ENCODE results near the gene EME2. TPM values are rescaled to one million over a fixed set of nuclear protein-coding genes. Genes with fewer than 3 reads are reported as not detected.
"Not testable (repeated sequence)": the region's sequence is repeated elsewhere in the genome, so short reads cannot be mapped to it uniquely, and the experiment has no call there.

EME2 gene, protein sequence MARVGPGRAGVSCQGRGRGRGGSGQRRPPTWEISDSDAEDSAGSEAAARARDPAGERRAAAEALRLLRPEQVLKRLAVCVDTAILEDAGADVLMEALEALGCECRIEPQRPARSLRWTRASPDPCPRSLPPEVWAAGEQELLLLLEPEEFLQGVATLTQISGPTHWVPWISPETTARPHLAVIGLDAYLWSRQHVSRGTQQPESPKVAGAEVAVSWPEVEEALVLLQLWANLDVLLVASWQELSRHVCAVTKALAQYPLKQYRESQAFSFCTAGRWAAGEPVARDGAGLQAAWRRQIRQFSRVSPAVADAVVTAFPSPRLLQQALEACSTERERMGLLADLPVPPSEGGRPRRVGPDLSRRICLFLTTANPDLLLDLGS
- 10 to 100 TPM; 34.8 to 55.0 TPM for total RNA-seq

DNA sequence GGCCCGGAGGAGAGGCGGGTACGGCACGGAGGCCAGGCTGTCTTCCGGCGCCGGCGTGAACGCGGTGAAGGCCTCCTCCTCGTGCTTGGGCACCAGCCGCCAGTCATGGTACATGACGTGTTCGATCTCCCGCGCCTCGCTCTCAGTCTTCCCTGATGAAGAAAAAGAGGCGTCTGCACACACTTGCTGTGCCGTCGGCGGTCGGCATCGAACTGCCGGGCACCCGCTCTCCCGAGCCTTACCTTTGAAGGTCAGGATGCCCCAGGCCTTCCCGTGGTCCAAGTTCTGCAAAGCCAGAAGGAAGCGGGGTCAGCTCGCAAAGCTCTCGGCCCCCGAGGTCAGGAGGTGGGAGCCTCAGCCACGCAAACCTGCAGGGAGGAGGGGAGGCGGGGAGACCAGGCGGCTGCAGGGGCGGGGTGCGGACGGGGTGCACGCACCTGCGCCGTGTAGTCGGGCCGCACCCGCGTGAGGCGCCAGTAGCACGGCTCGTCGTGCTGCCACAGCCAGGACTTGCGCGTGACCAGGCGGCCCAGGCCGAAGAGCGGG, at the start of gene EME2:
TSS of gene EME2 (plus strand) at position 449 of the 546 bp plus-strand sequence. CDS start 418 bp downstream, outside the sequence.
- H3K4me3 Mint-ChIP-seq = peak within 1 kb of the TSS; percentile 96
- ATAC-seq = peak; percentile 5 to 37
- H3K27ac Mint-ChIP-seq = peak within 1 kb of the TSS; percentile 94 to 95
- H3K27me3 Mint-ChIP-seq = no peaks in the 10 kb centered on the region
- peaks cover 6% of the 10 kb centered on the region for H3K36me3 Mint-ChIP-seq
- no peaks in the 10 kb centered on the region for H3K9me3 Mint-ChIP-seq
- peaks cover 11 to 12% of the 10 kb centered on the region in 2 donors for H3K4me1 Mint-ChIP-seq (ENCODE audit: low read depth in 2 of 2)
- no peak for DNase-seq (ENCODE audit: low spot score)

DNA sequence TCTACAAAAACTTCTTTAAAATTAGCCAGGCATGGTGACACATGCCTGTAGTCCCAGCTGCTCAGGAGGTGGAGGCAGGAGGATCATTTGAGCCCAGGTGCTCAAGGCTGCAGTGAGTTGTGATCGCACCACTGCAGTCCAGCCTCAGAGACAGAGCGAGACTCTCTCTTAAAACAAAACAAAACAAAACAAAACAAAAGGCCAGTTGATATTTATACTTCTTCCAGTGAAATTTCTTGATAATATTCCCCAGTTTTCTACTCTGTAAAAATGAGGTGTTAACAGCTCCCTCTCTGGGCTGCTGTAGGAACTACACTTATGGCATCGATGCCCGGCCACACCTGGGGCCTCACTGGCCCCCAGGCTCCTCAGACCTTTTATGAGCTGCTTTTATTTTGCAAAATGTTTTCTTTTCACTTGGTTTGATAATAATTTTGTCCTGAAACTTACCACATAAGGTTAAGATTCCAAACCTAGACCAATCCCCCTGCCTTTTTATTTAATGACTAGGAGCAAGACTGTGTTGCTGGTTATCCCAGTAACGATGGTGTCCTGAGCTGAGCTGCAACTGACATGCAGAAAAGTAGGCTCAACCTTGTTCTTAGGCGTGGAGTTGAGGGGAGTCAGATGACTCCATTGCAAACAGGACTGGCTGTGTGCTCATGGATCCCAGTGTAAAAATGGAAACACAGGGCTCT, 49.0 kb upstream of the EME2 start:
- DNase-seq (ENCODE audit: low spot score) (no peak), ATAC-seq (no peak)
- Mint-ChIP-seq H3K27me3 (no peaks in the 10 kb centered on the region), H3K4me1 (ENCODE audit: low read depth in 2 of 2) (peaks cover 29 to 36% of the 10 kb centered on the region in 2 donors), H3K27ac (peak overlapping the region in 1 of 2 donors; percentile 58), H3K36me3 (no peaks in the 10 kb centered on the region), H3K9me3 (no peaks in the 10 kb centered on the region), H3K4me3 (peak overlapping the region; percentile 26)

DNA sequence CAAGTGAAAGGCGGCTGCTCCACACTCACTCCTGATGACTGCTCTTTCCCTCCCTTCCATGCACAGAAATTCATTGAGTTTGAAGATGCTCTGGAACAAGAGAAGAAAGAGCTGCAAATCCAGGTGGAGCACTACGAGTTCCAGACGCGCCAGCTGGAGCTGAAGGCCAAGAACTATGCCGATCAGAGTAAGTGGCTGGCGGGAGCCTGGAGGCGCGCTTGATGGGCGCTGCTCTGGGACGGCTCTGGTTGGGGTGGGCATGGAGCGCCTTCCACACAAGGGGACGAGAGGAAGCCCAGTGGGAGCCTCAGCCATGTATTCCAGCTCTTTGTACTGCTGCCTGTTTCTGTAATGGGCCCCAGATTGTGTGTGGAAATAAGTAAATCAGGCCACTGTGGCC, 48.1 kb upstream of the EME2 start:
- Mint-ChIP-seq H3K27me3 (no peaks in the 10 kb centered on the region), H3K9me3 (no peaks in the 10 kb centered on the region), H3K27ac (no peak overlapping the region), H3K36me3 (no peaks in the 10 kb centered on the region), H3K4me1 (ENCODE audit: low read depth in 2 of 2) (peaks cover 24 to 30% of the 10 kb centered on the region in 2 donors), H3K4me3 (no peak overlapping the region)
- no peak for ATAC-seq
- no peak for DNase-seq (ENCODE audit: low spot score)

DNA sequence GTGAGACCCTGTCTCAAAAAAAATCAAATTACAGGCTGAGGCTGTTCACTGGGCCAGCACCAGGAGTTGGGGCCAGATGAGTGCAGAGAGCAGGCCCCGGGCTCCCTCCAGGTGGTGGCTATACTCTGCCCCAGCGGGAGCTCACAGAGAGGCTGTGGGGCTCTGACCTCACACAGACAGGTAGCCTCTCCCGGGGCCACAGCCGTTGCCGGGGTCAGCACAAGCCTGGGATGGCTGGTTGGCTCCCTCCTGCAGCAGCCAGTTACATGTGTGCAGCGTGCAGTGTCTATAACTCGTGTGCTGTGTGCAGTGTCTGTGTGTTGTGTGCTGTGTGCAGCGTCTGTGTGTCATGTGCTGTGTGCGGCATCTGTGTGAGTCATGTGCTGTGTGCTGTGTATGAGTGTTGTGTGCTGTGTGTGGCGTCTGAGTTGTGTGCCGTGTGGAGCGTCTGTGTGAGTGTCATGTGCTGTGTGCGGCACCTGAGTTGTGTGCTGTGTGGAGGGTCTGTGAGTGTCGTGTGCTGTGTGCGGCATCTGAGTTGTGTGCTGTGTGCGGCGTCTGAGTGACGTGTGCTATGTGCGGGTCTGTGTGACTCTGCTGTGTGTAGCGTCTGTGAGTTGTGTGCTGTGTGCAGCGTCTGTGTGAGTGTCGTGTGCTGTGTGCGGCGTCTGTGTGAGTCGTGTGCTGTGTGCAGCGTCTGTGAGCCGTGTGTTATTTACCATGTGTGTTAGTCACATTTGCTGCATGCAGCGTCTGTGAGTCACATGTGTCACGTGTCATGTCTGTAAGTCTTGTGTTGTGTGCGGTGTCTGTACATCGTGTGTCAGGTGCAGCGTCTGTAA, 45.7 kb upstream of the EME2 start:
- H3K36me3 Mint-ChIP-seq = no peaks in the 10 kb centered on the region
- H3K27ac Mint-ChIP-seq = no peak overlapping the region
- H3K4me1 Mint-ChIP-seq (ENCODE audit: low read depth in 2 of 2) = peaks cover 18 to 20% of the 10 kb centered on the region in 2 donors
- no peak for DNase-seq (ENCODE audit: low spot score)
- H3K9me3 Mint-ChIP-seq = no peaks in the 10 kb centered on the region
- no peak overlapping the region for H3K4me3 Mint-ChIP-seq
- no peak for ATAC-seq
- no peaks in the 10 kb centered on the region for H3K27me3 Mint-ChIP-seq

DNA sequence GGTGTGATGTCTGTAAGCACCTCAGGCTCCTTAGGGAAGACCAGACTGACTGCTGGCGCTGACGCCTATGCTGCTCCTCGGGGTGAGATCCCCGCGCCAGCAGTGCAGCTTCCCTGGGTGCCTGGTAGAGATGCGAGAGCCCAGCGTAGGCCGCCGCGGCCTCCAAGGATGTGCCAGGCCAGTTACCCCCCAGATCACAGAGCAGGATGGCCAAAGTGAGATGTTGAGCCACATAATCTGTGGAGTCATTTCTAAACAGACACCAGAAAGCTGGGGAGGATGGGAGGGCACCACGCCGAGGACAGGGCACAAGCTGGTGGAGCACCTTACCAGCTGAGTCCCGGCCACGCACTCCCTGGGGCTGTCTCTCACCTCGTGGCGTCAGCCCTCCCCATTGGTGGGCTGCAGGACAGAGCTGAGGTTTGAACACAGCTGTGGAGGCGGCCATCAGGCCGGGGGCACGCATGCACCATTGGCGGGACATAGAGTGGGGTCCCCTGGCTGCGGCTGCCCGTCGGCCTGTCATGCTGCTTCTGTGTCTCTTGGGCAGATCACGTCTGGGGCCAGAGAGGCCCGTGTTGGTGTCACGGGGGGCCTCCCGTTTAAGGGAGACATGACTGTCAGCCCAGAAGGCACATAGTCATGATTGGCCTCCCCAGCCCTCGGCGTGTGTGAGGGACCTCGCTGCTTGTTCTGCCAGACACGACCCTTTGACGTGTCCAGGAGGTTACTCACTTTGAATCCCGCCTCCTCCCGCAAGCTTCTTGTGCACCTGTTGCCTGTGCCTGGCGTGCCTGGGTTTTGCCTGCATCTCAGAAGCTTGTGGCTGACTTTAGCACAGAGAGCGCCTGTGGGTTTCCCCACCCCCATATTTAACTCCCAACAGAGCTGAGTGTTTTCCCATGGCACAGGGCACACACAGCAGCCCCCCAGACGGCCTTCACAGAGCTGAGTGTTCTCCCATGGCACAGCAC, 44.7 kb upstream of the EME2 start:
- peaks cover 14 to 15% of the 10 kb centered on the region in 2 donors for H3K4me1 Mint-ChIP-seq (ENCODE audit: low read depth in 2 of 2)
- H3K27ac Mint-ChIP-seq = no peak overlapping the region
- no peaks in the 10 kb centered on the region for H3K9me3 Mint-ChIP-seq

DNA sequence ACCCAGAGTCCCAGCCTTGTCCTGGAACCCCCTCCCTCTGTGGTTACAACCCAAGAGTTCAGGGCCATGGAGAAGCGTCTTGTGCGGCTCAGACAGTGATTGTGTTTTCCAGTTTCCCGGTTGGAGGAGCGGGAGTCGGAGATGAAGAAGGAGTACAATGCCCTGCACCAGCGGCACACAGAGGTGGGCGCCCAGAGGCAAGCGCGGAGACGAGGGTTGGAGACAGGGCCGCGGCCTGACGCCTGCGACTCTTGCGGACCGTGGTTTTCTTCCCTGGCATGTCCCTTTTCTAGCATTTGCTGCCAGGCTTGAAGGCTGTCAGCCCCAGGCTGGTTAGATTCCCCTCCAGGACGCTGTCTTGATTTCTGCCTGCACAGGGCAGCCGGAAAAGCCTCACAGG, 43.6 kb upstream of the EME2 start:
- Mint-ChIP-seq H3K36me3 (no peaks in the 10 kb centered on the region), H3K9me3 (no peaks in the 10 kb centered on the region), H3K4me3 (no peak overlapping the region), H3K4me1 (ENCODE audit: low read depth in 2 of 2) (peaks cover 7 to 8% of the 10 kb centered on the region in 2 donors), H3K27ac (no peak overlapping the region), H3K27me3 (no peaks in the 10 kb centered on the region)
- DNase-seq (ENCODE audit: low spot score) (no peak), ATAC-seq (no peak)

More for the DNA sequence above, 44.7 kb upstream of the EME2 start:
- Mint-ChIP-seq H3K36me3 (no peaks in the 10 kb centered on the region), H3K27me3 (no peaks in the 10 kb centered on the region), H3K4me3 (no peak overlapping the region)
- DNase-seq (ENCODE audit: low spot score) = no peak
- no peak for ATAC-seq

DNA sequence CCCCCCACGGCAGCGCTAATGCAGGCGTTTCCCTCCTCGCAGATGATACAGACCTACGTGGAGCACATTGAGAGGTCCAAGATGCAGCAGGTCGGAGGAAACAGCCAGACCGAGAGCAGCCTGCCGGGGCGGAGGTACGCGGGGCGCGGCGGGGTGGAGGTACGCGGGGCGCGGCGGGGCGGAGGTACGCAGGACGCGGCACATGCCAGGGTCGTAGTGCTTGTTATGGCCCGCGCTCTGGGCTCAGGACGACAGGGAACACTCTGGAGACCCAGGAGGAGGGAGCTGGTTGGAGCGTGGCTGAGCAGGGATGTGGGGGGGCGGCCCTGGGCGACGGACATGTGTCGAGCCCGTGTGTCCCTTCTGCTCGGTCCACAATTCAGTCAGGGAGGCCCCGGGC, 43.2 kb upstream of the EME2 start:
- H3K9me3 Mint-ChIP-seq = no peaks in the 10 kb centered on the region
- H3K4me3 Mint-ChIP-seq = no peak overlapping the region
- DNase-seq (ENCODE audit: low spot score) (no peak), ATAC-seq (no peak)
- no peaks in the 10 kb centered on the region for H3K27me3 Mint-ChIP-seq
- no peak overlapping the region for H3K27ac Mint-ChIP-seq
- no peaks in the 10 kb centered on the region for H3K36me3 Mint-ChIP-seq
- H3K4me1 Mint-ChIP-seq (ENCODE audit: low read depth in 2 of 2) = peaks cover 7 to 8% of the 10 kb centered on the region in 2 donors

DNA sequence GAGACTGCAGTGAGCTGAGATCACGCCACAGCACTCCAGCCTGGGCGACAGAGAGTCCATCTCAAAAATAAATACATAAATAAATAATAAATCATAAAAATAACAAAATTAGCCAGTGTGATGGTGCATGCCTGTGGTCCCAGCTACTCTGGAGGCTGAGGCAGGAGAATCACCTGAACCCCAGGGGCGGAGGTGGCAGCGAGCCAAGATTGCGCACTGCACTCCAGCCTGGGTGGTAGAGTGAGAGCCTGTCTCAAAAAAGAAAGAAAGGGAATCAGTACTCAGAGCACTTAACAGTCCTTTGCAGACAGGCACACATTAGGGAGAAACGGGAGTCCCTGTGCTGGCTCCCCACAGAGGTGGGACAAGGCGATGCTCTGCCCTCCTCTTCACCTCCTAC, 41.5 kb upstream of the EME2 start:
- ATAC-seq (no peak), DNase-seq (ENCODE audit: low spot score) (no peak)
- Mint-ChIP-seq H3K4me1 (ENCODE audit: low read depth in 2 of 2) (peaks cover 7 to 8% of the 10 kb centered on the region in 2 donors), H3K27ac (no peak overlapping the region), H3K9me3 (no peaks in the 10 kb centered on the region), H3K36me3 (no peaks in the 10 kb centered on the region), H3K4me3 (no peak overlapping the region), H3K27me3 (no peaks in the 10 kb centered on the region)

DNA sequence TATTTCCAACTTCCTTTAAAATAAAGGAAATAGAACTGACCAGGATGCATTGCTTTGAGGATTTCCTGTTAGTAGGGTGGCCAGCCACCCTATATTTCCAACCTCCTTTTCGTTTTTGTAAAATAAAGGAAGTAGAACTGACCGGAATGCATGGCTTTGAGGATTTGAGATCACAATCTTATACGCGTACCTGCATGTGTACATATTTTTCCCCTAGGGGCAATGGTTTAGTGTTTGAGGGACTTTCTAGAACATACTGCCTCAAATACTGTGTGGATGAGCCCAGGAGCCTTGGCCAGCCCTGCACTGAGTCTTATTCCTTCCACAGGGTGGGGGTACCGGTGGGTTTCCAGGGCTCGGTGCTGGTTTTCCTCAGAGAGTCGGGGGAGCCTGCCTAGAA, 41.0 kb upstream of the EME2 start:
- peaks cover 7 to 8% of the 10 kb centered on the region in 2 donors for H3K4me1 Mint-ChIP-seq (ENCODE audit: low read depth in 2 of 2)
- no peaks in the 10 kb centered on the region for H3K36me3 Mint-ChIP-seq
- no peaks in the 10 kb centered on the region for H3K9me3 Mint-ChIP-seq
- H3K27me3 Mint-ChIP-seq = no peaks in the 10 kb centered on the region
- H3K4me3 Mint-ChIP-seq = no peak overlapping the region
- H3K27ac Mint-ChIP-seq = no peak overlapping the region
- ATAC-seq (no peak), DNase-seq (ENCODE audit: low spot score) (no peak)

DNA sequence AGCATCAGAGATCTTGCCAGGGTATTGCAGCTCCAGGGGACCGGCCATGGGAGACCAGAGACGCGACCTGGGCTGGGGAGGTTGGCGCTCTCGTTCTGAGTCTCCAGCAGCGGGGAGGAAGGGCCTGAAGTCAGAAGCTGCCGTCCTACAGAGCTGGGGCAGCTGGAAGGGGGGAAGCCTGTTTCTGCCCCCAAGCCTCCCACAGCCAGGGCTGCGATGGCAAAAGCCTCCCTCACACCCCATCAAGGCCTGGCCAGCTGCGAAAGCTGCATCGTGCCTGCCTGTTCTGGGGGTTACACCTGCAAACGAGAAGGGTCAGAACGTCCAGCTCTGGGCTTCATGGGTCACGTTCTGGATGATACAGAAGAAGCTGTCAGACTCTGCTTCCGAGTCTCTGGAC, 40.5 kb upstream of the EME2 start:
- no peaks in the 10 kb centered on the region for H3K9me3 Mint-ChIP-seq
- no peaks in the 10 kb centered on the region for H3K36me3 Mint-ChIP-seq
- no peak overlapping the region for H3K27ac Mint-ChIP-seq
- ATAC-seq (no peak), DNase-seq (ENCODE audit: low spot score) (no peak)
- no peak overlapping the region for H3K4me3 Mint-ChIP-seq
- H3K27me3 Mint-ChIP-seq = no peaks in the 10 kb centered on the region
- peaks cover 3 to 5% of the 10 kb centered on the region in 2 donors for H3K4me1 Mint-ChIP-seq (ENCODE audit: low read depth in 2 of 2)

DNA sequence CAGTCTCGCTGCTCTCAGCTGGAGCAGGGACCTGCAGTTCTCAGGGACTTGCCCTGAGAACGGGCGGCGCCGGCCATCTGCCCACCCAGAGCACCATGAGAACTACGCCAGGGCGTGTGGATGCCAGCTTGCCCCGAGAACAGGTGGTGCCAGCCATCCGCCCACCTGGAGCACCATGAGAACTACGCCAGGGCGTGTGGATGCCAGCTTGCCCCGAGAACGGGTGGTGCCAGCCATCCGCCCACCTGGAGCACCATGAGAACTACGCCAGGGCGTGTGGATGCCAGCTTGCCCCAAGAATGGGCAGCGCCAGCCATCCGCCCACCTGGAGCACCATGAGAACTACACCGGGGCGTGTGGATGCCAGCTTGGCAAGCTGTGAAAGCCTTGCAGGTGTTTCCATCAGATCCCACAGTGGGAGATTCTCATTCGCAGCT, 40.0 kb upstream of the EME2 start:
- H3K36me3 Mint-ChIP-seq; H3K9me3 Mint-ChIP-seq; H3K4me3 Mint-ChIP-seq; H3K27ac Mint-ChIP-seq; H3K27me3 Mint-ChIP-seq; H3K4me1 Mint-ChIP-seq (ENCODE audit: low read depth in 2 of 2); ATAC-seq; DNase-seq (ENCODE audit: low spot score): not testable (repeated sequence)

DNA sequence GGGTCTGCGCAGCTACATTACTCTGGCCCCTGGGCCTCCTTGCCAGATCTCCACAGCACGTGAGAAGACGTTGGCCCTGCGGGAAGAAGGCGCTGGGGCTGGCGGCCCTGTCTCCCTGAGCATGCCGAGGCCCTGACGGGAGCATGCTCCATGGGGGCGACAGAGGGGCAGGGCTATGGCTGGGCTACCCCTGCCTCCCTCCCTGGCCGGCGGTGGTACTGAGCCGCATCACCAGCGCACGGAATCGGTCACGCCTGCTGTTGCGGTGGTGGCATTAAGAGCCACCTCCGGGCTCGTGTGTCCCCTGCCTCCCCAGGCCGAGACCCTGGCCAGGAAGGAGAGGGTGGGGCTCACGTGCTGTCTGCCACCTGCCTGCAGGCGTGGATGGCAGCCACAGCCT, 38.5 kb upstream of the EME2 start:
- H3K4me1 Mint-ChIP-seq (ENCODE audit: low read depth in 2 of 2) = no peaks in the 10 kb centered on the region
- ATAC-seq (no peak), DNase-seq (ENCODE audit: low spot score) (no peak)
- H3K9me3 Mint-ChIP-seq = no peaks in the 10 kb centered on the region
- no peaks in the 10 kb centered on the region for H3K27me3 Mint-ChIP-seq
- no peak overlapping the region for H3K4me3 Mint-ChIP-seq
- H3K27ac Mint-ChIP-seq = no peak overlapping the region
- H3K36me3 Mint-ChIP-seq = no peaks in the 10 kb centered on the region

DNA sequence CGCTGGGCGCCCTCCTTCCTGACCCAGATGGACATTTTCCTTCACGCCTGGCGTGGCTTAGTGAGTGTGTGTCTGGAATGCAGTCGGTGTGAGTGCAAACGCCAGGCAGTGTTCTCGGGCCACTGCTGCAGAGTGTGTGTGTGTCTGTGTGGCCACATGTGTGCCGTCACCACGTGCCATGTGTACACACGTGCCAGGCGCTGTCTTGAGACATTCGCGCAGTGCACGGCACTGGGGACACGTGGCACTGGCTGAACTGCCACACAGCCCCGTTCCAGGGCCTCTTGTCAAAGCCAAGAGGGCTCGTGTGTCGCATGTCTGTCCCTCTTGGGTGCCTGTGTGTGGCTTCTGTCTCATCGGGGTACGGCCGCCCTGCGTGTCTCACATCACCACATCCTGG, 37.8 kb upstream of the EME2 start:
- Mint-ChIP-seq H3K36me3 (no peaks in the 10 kb centered on the region), H3K9me3 (no peaks in the 10 kb centered on the region), H3K27ac (no peak overlapping the region), H3K4me3 (no peak overlapping the region), H3K27me3 (no peaks in the 10 kb centered on the region), H3K4me1 (ENCODE audit: low read depth in 2 of 2) (no peaks in the 10 kb centered on the region)
- ATAC-seq (no peak), DNase-seq (ENCODE audit: low spot score) (no peak)
